ENCODE data around the gene CRYL1.

The CRYL1 gene

GRCh38 chr13:20525601-20526544, at the start of gene CRYL1:
Gene CRYL1, minus strand, starts transcription at chr13:20525857. Its CDS starts 63 bp downstream, at chr13:20525794.
- peak; percentile 96 for DNase-seq (ENCODE audit: low spot score)

GRCh38 chr13:20573636-20574035, 48.0 kb upstream of the CRYL1 start:
- no peak for DNase-seq (ENCODE audit: low spot score)

- no peak for DNase-seq (ENCODE audit: low spot score)
These were observed 47.5 kb upstream of the CRYL1 start for GRCh38 chr13:20573186-20573585.

- no peak for DNase-seq (ENCODE audit: low spot score)
These were observed 46.0 kb upstream of the CRYL1 start for GRCh38 chr13:20571676-20572075.

GRCh38 chr13:20570517-20570916, 44.9 kb upstream of the CRYL1 start:
- no peak for DNase-seq (ENCODE audit: low spot score)

- DNase-seq (ENCODE audit: low spot score) = no peak
These were observed 42.3 kb upstream of the CRYL1 start for GRCh38 chr13:20567881-20568528.

GRCh38 chr13:20566898-20567874, 41.5 kb upstream of the CRYL1 start, which contains the start of gene IFT88:
Gene IFT88, plus strand, starts transcription at chr13:20567157. Its CDS starts 7,229 bp downstream, at chr13:20574386.
- DNase-seq (ENCODE audit: low spot score) = peak; percentile 96

GRCh38 chr13:20566468-20566897, 40.8 kb upstream of the CRYL1 start:
- no peak for DNase-seq (ENCODE audit: low spot score)

GRCh38 chr13:20565115-20565736, 39.6 kb upstream of the CRYL1 start:
- no peak for DNase-seq (ENCODE audit: low spot score)

- no peak for DNase-seq (ENCODE audit: low spot score)
These were observed 36.1 kb upstream of the CRYL1 start for GRCh38 chr13:20561741-20562140.

GRCh38 chr13:20559659-20560356, 34.2 kb upstream of the CRYL1 start:
- DNase-seq (ENCODE audit: low spot score) = no peak

GRCh38 chr13:20558982-20559381, 33.3 kb upstream of the CRYL1 start:
- no peak for DNase-seq (ENCODE audit: low spot score)

- DNase-seq (ENCODE audit: low spot score) = no peak
These were observed 27.7 kb upstream of the CRYL1 start for GRCh38 chr13:20553311-20553710.

- DNase-seq (ENCODE audit: low spot score) = no peak
These were observed 25.1 kb upstream of the CRYL1 start for GRCh38 chr13:20550799-20551198.

GRCh38 chr13:20547479-20547908, 21.8 kb upstream of the CRYL1 start:
- no peak for DNase-seq (ENCODE audit: low spot score)

- no peak for DNase-seq (ENCODE audit: low spot score)
These were observed 20.9 kb upstream of the CRYL1 start for GRCh38 chr13:20546556-20546955.

- no peak for DNase-seq (ENCODE audit: low spot score)
These were observed 18.7 kb upstream of the CRYL1 start for GRCh38 chr13:20544201-20544923.

GRCh38 chr13:20536992-20537391, 11.3 kb upstream of the CRYL1 start:
- no peak for DNase-seq (ENCODE audit: low spot score)

GRCh38 chr13:20534038-20534608, 8.5 kb upstream of the CRYL1 start:
- no peak for DNase-seq (ENCODE audit: low spot score)

- no peak for DNase-seq (ENCODE audit: low spot score)
These were observed 2.8 kb upstream of the CRYL1 start for GRCh38 chr13:20528452-20528851.

Data from GM03348 (cell line).